ENCODE results near the gene TRIM65.

DNA sequence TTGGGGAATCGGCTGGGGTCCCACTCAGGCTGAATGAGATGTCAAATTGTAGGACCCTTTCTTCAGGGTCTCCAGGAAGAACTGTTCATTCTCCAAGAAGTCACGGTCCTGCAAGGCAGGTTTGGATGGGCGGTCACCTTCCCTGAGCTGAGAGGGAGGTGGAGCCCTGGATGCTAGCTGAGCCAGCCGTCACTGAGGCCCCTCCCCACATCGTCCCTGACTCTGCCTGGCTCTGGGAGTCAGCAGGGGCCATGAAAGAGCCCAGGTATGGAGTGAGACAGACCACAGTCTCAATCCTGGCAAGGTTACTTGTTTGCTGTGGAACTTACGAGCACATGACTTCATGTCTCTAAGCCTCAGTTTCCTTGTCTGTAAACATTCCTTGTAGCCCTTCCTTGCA lies 13.9 kb upstream of the TRIM65 start:
- no peak for TF ChIP-seq CTCF (IDR thresholded peaks at IDR 0.05; ENCODE audit: low read depth, low read length, poor library complexity, severe bottlenecking)
- no peak for TF ChIP-seq EZH2phosphoT487 (IDR thresholded peaks at IDR 0.05; ENCODE audit: borderline replicate concordance, low read length)

Measured in DOHH2 (cell line).